ENCODE results near the gene EME1. TPM values are rescaled to one million over a fixed set of nuclear protein-coding genes. Genes with fewer than 3 reads are reported as not detected.
A peak's percentile ranks its signal among the peaks of the same experiment; 100 is the strongest.

EME1 gene
- total and polyA plus RNA-seq, 2 of the 13 experiments (the other 11 are each of a cell fraction or from before 2014, with no cell fraction given): 20.7 to 24.6 TPM

DNA sequence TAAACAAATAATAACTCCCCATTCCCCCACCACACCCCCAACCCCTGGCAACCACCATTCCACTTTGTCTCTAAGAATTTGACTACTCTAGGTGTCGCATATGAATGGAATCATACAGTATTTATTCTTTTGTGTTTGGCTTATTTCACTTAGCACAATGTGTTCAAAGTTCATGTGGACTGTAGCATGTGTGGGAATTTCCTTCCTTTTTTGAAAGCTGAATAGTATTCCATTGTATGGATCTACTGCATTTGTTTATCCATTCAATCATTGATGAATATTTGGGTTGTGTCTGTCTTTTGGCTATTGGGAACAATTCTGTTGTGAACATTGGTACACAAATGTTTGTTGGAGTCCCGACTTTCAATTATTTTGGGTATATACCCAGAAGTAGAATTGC, 49.7 kb downstream of the EME1 start (continued):
- TF ChIP-seq PAXIP1 (CRISPR knock-in tag; conservative IDR thresholded peaks at IDR 0.05) (peak; percentile 73), JDP2 (CRISPR knock-in tag; IDR thresholded peaks at IDR 0.05; ENCODE audit: borderline replicate concordance) (no peak), ZFP36 (IDR thresholded peaks at IDR 0.05; ENCODE audit: borderline replicate concordance, low read depth, low read length, partially characterized antibody) (no peak), FOXA3 (CRISPR knock-in tag; IDR thresholded peaks at IDR 0.05) (peak; percentile 67), RARA (CRISPR knock-in tag; IDR thresholded peaks at IDR 0.05) (peak; percentile 58), KDM4B (CRISPR knock-in tag; IDR thresholded peaks at IDR 0.05) (no peak), ZNF446 (CRISPR knock-in tag; IDR thresholded peaks at IDR 0.05) (no peak), AHDC1 (CRISPR knock-in tag; IDR thresholded peaks at IDR 0.05; ENCODE audit: borderline replicate concordance) (no peak), ATF2 (CRISPR knock-in tag; IDR thresholded peaks at IDR 0.05) (no peak)
- TF ChIP-seq, protein P1, sequence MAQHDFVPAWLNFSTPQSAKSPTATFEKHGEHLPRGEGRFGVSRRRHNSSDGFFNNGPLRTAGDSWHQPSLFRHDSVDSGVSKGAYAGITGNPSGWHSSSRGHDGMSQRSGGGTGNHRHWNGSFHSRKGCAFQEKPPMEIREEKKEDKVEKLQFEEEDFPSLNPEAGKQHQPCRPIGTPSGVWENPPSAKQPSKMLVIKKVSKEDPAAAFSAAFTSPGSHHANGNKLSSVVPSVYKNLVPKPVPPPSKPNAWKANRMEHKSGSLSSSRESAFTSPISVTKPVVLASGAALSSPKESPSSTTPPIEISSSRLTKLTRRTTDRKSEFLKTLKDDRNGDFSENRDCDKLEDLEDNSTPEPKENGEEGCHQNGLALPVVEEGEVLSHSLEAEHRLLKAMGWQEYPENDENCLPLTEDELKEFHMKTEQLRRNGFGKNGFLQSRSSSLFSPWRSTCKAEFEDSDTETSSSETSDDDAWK (CRISPR knock-in tag; IDR thresholded peaks at IDR 0.05): no peak
- TF ChIP-seq, protein P2, sequence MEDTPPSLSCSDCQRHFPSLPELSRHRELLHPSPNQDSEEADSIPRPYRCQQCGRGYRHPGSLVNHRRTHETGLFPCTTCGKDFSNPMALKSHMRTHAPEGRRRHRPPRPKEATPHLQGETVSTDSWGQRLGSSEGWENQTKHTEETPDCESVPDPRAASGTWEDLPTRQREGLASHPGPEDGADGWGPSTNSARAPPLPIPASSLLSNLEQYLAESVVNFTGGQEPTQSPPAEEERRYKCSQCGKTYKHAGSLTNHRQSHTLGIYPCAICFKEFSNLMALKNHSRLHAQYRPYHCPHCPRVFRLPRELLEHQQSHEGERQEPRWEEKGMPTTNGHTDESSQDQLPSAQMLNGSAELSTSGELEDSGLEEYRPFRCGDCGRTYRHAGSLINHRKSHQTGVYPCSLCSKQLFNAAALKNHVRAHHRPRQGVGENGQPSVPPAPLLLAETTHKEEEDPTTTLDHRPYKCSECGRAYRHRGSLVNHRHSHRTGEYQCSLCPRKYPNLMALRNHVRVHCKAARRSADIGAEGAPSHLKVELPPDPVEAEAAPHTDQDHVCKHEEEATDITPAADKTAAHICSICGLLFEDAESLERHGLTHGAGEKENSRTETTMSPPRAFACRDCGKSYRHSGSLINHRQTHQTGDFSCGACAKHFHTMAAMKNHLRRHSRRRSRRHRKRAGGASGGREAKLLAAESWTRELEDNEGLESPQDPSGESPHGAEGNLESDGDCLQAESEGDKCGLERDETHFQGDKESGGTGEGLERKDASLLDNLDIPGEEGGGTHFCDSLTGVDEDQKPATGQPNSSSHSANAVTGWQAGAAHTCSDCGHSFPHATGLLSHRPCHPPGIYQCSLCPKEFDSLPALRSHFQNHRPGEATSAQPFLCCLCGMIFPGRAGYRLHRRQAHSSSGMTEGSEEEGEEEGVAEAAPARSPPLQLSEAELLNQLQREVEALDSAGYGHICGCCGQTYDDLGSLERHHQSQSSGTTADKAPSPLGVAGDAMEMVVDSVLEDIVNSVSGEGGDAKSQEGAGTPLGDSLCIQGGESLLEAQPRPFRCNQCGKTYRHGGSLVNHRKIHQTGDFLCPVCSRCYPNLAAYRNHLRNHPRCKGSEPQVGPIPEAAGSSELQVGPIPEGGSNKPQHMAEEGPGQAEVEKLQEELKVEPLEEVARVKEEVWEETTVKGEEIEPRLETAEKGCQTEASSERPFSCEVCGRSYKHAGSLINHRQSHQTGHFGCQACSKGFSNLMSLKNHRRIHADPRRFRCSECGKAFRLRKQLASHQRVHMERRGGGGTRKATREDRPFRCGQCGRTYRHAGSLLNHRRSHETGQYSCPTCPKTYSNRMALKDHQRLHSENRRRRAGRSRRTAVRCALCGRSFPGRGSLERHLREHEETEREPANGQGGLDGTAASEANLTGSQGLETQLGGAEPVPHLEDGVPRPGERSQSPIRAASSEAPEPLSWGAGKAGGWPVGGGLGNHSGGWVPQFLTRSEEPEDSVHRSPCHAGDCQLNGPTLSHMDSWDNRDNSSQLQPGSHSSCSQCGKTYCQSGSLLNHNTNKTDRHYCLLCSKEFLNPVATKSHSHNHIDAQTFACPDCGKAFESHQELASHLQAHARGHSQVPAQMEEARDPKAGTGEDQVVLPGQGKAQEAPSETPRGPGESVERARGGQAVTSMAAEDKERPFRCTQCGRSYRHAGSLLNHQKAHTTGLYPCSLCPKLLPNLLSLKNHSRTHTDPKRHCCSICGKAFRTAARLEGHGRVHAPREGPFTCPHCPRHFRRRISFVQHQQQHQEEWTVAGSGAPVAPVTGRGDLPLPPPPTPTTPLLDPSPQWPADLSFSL (CRISPR knock-in tag; IDR thresholded peaks at IDR 0.05): no peak
